ENCODE data around the gene VAV1.

The VAV1 gene

GRCh38 chr19:6772028-6772865 is at the start of gene VAV1:
VAV1 (plus strand) TSS chr19:6772708; CDS start chr19:6772808, 100 bp downstream.
- peak; percentile 81 to 86 for DNase-seq

GRCh38 chr19:6723108-6723618 is 49.3 kb upstream of the VAV1 start:
- DNase-seq, result no peak

GRCh38 chr19:6723738-6724137 is 48.8 kb upstream of the VAV1 start:
- no peak for DNase-seq

- no peak for DNase-seq
Measured at GRCh38 chr19:6724631-6725492, 47.6 kb upstream of the VAV1 start.

GRCh38 chr19:6725513-6726231 is 46.8 kb upstream of the VAV1 start:
- DNase-seq, result no peak

GRCh38 chr19:6728346-6728745 is 44.2 kb upstream of the VAV1 start:
- no peak for DNase-seq

- DNase-seq, result no peak
Measured at GRCh38 chr19:6729573-6730152, 42.8 kb upstream of the VAV1 start.

- peak; percentile 59 to 60 for DNase-seq
Measured at GRCh38 chr19:6730153-6730804, 42.2 kb upstream of the VAV1 start.

- DNase-seq, result no peak
Measured at GRCh38 chr19:6730941-6731670, 41.4 kb upstream of the VAV1 start.

GRCh38 chr19:6731822-6732221 is 40.7 kb upstream of the VAV1 start:
- DNase-seq, result no peak

- DNase-seq, result no peak
Measured at GRCh38 chr19:6732803-6733337, 39.6 kb upstream of the VAV1 start.

- peak; percentile 29 to 34 for DNase-seq
Measured at GRCh38 chr19:6733338-6734095, 39.0 kb upstream of the VAV1 start.

- no peak for DNase-seq
Measured at GRCh38 chr19:6734096-6734696, 38.3 kb upstream of the VAV1 start.

GRCh38 chr19:6735181-6735911 is 37.2 kb upstream of the VAV1 start:
- no peak for DNase-seq

- peak; percentile 71 to 77 for DNase-seq
Measured at GRCh38 chr19:6736169-6736916, 36.2 kb upstream of the VAV1 start.

- DNase-seq, result no peak
Measured at GRCh38 chr19:6736917-6737283, 35.6 kb upstream of the VAV1 start.

GRCh38 chr19:6737284-6737872 is 35.1 kb upstream of the VAV1 start, which contains the start of gene GPR108:
GPR108 (minus strand) TSS chr19:6737580; CDS start chr19:6737576, 4 bp downstream.
- peak; percentile 99 for DNase-seq

All from activated CD4-positive, alpha-beta T cell treated with anti-CD3 and anti-CD28 coated beads, Interleukin-2, amount 50 U/mL, for 48 hours (primary cell).